GM19025 (cell line): ENCODE measurements around the gene ABCB8.
"Not testable (repeated sequence)": the region's sequence is repeated elsewhere in the genome, so short reads cannot be mapped to it uniquely, and the experiment has no call there.

Experiments used
- ATAC-seq: cut with Tn5 transposase; IDR thresholded peaks from one replicate; pipeline ENCODE4 v1.9.1; 2021; ENCODE audit warnings: mild to moderate bottlenecking, low read depth, moderate library complexity; ENCODE audit not compliant: unreplicated experiment

ABCB8 gene

GRCh38 chr7:150997817-150998216 lies 30.4 kb upstream of the ABCB8 start:
- no peak for ATAC-seq

- no peak for ATAC-seq
Measured at GRCh38 chr7:150998341-150998740, 29.9 kb upstream of the ABCB8 start.

DNA sequence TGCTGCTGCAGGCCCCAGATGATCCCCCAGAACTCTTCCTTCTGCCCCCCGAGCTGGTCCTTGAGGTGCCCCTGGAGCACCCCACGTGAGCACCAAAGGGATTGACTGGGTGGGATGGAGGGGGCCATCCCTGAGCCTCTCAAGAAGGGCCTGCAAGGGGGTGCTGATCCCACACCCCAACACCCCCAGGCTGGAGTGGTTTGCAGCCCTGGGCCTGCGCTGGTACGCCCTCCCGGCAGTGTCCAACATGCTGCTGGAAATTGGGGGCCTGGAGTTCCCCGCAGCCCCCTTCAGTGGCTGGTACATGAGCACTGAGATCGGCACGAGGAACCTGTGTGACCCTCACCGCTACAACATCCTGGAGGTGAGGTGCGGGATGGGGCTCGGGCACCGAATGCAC lies 29.2 kb upstream of the ABCB8 start:
- ATAC-seq = no peak

- no peak for ATAC-seq
Measured at GRCh38 chr7:150999497-151000230, 28.6 kb upstream of the ABCB8 start.

- no peak for ATAC-seq
Measured at GRCh38 chr7:151000897-151001495, 27.3 kb upstream of the ABCB8 start.

DNA sequence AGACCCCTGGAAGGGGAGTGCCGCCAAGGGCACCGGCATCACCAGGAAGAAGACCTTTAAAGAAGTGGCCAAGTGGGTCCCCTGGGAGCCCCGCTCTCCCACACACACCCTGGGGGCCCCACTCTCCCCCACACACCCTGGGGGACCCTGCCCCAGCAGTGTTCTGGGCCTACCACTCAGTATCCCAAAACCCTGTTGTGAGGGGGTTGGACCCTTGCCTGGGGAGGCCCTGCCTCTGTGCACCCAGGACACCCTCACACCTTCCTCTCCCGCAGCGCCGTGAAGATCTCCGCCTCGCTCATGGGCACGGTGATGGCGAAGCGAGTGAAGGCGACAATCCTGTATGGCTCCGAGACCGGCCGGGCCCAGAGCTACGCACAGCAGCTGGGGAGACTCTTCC lies 26.7 kb upstream of the ABCB8 start:
- ATAC-seq = no peak

DNA sequence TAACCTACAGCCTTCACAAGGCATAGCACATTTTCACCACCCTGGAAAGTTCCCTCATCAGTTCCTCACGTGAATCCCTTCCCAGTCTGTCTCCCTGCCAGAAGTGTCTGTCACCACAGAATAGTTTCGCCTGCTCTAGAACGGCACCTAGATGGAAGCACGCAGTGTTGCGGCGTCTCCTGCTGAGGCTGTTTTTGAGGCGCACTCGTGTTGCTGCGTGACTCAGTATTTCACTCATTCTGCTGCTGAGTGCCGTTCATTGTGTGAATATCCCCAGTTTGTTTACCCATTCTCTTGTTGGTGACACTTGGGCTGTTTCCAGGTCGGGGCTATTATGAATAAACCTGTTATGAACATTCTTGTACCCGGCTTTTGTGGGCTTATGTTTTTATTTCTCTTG lies 24.7 kb upstream of the ABCB8 start:
- no peak for ATAC-seq

GRCh38 chr7:151005566-151005965 lies 22.7 kb upstream of the ABCB8 start:
- ATAC-seq = no peak

DNA sequence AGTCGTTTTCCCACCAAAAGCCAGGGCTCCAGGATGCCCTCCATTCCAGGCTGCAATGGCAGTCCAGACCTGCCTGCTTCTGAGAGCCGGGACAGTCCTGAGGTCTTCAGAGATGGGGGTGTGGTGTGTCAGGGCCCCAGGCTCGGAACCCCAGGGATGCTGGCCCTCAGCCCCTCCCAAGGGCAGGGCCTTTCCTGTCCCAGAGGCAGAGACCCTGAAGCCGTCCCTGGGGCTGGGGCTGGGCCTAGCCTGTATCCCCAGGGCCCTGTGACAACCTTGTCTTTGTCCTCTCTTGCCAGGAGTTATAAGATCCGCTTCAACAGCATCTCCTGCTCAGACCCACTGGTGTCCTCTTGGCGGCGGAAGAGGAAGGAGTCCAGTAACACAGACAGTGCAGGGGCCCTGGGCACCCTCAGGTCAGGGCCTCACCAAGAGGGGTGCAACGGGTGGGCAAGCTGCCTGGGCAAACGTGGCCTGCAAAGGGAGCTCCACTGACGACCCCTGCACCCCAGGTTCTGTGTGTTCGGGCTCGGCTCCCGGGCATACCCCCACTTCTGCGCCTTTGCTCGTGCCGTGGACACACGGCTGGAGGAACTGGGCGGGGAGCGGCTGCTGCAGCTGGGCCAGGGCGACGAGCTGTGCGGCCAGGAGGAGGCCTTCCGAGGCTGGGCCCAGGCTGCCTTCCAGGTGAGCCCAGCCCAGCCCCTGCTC lies 21.5 kb upstream of the ABCB8 start:
- ATAC-seq = no peak

DNA sequence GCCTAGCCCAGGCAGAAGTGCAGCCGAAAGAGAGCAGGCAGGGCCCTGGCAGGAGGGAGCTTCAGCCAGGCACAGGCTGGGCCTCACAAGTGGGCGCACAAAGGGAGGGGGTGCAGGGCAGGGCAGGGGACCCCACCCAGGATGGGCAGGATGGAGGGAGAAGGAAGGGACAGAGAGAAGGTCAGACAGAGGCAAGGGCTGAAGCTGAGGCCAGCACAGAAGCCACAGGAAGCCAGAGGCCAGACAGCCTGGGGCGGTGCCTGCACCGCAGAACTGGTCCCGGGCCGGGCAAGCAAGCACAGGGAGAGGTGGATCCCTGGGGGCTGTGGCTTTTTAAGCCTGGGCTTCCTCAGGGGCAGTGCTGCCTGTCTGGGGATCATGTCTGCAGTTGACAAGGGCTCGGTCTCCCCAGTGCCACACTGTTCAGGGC lies 20.8 kb upstream of the ABCB8 start:
- no peak for ATAC-seq

- ATAC-seq = no peak
Measured at GRCh38 chr7:151008143-151008510, 20.1 kb upstream of the ABCB8 start.

DNA sequence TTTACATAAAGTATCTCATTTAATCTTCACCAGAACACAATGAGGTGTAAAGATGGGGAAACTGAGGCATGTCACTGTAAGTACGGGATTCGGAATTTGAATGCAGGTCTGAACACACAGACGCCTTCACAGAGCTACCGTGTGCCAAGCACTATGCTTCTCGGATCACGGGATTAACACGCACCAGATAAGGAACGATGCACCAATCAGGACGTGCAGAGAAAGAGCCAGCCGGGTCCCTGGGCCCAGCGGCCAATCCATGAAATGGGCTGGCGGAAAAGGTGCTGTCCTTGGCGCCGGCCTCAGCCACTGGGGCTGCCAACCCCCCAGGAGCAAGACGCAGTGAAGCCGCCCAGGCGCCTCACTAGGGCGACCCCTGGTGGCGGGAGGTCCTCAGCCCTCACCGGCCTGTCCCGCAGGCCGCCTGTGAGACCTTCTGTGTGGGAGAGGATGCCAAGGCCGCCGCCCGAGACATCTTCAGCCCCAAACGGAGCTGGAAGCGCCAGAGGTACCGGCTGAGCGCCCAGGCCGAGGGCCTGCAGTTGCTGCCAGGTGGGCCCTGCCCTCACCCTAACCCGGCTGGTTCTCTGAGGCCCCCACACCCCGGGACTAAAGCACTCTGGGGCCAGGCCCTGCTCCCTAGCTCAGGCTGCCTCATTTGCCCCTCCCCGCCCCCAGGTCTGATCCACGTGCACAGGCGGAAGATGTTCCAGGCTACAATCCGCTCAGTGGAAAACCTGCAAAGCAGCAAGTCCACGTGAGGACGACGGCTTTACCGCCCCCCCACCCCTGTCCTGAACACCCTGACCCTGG lies 19.5 kb upstream of the ABCB8 start:
- ATAC-seq = no peak

- no peak for ATAC-seq
Measured at GRCh38 chr7:151009327-151010036, 18.8 kb upstream of the ABCB8 start.

DNA sequence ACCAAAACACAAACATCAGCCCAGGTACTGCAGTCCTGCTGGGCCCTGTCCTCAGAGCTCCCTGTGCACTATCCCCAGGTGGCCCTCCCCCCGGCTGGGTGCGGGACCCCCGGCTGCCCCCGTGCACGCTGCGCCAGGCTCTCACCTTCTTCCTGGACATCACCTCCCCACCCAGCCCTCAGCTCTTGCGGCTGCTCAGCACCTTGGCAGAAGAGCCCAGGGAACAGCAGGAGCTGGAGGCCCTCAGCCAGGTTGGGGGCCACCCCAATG lies 18.3 kb upstream of the ABCB8 start:
- ATAC-seq = no peak

- no peak for ATAC-seq
Measured at GRCh38 chr7:151010307-151011096, 17.7 kb upstream of the ABCB8 start.

- ATAC-seq = no peak
Measured at GRCh38 chr7:151011097-151011409, 17.2 kb upstream of the ABCB8 start.

- not testable (repeated sequence) for ATAC-seq
Measured at GRCh38 chr7:151011616-151012015, 16.6 kb upstream of the ABCB8 start.

DNA sequence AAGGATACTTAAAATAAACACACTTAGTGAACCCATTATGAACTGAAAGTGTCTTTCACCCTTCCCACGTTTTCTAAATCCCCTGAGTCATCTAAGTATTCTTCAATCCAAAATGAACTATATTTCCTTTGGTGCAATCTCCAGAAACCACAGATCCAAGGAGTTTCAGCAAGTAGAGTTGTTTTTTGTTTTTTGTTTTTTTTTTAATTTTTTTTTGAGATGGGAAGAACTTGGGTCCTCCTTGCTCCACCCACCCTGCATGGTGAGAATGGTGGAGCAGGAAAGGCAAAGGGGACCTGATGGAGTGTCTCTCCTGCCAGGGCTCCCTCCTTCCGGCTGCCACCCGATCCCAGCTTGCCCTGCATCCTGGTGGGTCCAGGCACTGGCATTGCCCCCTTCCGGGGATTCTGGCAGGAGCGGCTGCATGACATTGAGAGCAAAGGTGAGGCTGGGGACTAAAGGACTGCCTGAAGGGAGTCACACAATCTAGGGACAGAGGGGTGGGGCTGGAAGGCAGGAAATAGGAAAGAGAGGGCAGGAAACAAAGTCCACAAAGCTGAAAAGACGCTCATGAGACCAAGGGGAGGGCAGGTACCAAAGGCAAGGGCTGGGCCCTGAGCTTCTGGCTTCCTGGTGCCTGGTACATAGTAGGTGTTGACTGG lies 16.1 kb upstream of the ABCB8 start:
- no peak for ATAC-seq

DNA sequence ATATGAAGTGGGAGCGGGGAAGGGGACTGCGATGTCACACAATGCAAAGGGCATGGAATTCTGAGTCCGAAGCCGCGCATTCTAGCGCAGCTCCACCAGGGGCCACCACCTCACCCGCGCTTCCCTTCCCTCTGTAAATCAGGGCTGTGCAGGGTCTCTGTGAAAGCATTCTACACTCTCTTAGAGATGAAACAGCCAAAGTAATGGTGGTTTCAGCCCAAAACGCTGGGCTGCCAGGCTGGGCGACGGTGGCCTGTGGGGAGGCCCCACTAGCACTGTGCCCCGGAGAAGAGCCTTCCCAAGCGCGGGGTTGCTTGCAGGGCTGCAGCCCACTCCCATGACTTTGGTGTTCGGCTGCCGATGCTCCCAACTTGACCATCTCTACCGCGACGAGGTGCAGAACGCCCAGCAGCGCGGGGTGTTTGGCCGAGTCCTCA lies 15.3 kb upstream of the ABCB8 start:
- ATAC-seq = no peak
